ENCODE measurements around the gene ZNF385B. TPM values are rescaled to one million over a fixed set of nuclear protein-coding genes. Genes with fewer than 3 reads are reported as not detected.

Gene ZNF385B
- total and polyA plus RNA-seq, 10 of the 15 experiments (the other 5 are each of a cell fraction or from before 2014, with no cell fraction given) = not detected

DNA sequence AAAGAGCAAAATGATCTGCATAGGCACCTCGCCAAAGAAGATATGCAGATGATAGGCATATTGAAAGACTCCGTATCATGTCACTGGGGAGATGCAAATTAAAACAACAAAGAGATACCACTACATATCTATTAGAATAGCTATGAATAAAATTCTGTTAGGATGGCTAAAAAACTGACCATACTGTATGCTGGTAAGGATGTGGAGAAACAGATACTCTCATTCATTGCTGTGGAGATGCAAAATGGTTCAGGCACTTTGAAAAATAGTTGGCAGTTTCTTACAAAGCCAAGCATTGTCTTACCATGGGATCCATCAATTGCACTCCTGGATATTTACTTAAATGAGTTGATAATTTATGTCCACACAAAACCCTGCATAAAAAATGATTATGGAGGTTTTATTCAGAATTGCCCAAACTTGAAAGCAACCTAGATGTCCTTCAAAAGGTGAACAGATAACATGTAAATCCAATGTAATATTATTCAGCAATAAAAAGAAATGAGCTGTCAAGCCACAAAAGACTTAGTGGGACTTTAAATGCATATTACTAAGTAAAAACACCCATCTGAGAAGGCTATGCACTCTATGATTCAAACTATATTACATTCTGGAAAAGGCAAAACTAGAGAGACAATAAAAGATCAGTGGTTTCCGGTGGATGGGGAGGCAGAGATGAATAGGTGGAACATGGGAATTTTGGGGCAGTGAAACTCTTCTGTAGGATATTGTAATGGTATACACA is 31.2 kb downstream of the ZNF385B start (continued):
- no peak for TF ChIP-seq CEBPB (IDR thresholded peaks at IDR 0.05; ENCODE audit: borderline replicate concordance in 1 of 2, low read depth in 2 of 2, low read length in 2 of 2)
- TF ChIP-seq EP300 (IDR thresholded peaks at IDR 0.05; ENCODE audit: borderline replicate concordance in 1 of 2, control insufficient read depth in 1 of 2, low read depth in 2 of 2, low read length in 2 of 2) = no peak
- TF ChIP-seq SMC3 (IDR thresholded peaks at IDR 0.05; ENCODE audit: borderline replicate concordance, low read length) = no peak

DNA sequence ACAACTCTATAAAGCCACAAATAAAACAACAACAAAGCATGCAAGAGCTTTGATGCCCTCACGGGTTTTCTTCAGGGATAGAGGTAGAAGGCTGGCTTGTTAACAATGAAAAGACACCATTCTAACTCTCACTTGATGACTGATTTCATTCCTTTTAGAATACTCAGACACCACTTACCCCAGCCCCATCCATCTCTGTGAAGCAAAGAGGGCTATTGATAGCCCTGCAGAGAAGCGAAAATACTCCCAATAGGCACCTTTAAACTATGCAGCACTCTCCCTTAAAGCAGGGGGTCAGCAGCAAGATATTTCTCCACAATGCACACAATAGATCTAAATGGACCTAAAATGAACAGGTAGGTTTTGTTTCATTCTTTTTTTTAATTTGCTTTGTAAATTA is 35.1 kb downstream of the ZNF385B start:
- TF ChIP-seq PAX8 (IDR thresholded peaks at IDR 0.05) (no peak), GATAD2B (conservative IDR thresholded peaks at IDR 0.05; ENCODE audit: low read depth) (no peak), SRF (IDR thresholded peaks at IDR 0.05; ENCODE audit: low read depth in 2 of 2, low read length in 2 of 2) (no peak)
- 0% methylated on average over 2 of the region's 2 CpGs for WGBS (ENCODE audit: insufficient coverage, insufficient replicate concordance, low lambda C conversion rate, missing lambda C conversion rate)
- intact Hi-C loops (cut with micrococcal nuclease; ENCODE audit: unreplicated experiment) (no loop called here), in situ Hi-C loops (cut with MboI) (no loop called here)
- H2AFZ ChIP-seq (ENCODE audit: control insufficient read depth, low read depth, low read length) = no peak overlapping the region
- POLR2A ChIA-PET = no interaction called here
- BruUV-seq (replicated peaks) = no TSS peak
- H3K4me1 ChIP-seq (ENCODE audit: control insufficient read depth, insufficient read depth, low read length) = no peaks in the 10 kb centered on the region
- H3K9ac ChIP-seq (ENCODE audit: control insufficient read depth, insufficient read depth, low read length) = no peak overlapping the region
- H3K9me3 ChIP-seq (replicated peaks; ENCODE audit: control insufficient read depth, insufficient read depth, low read length) = no peaks in the 10 kb centered on the region
- no peaks in the 10 kb centered on the region for H3K36me3 ChIP-seq (ENCODE audit: control insufficient read depth in 2 of 2, insufficient read depth in 2 of 2, low read length in 1 of 2)
- no peak overlapping the region for H3K4me3 ChIP-seq
- no peaks in the 10 kb centered on the region for H3K79me2 ChIP-seq (ENCODE audit: control insufficient read depth, insufficient read depth, low read length)
- SMC1A ChIA-PET (ENCODE audit: uncharacterized antibody, unreplicated experiment) = interaction anchor here (0.8 kb wide), 1 partner anchor 9 kb away, joined by 3 read pairs; no protein-coding TSS in a partner anchor
- no peak overlapping the region for H3K4me2 ChIP-seq (ENCODE audit: control insufficient read depth, insufficient read depth)
- DNase-seq (ENCODE audit: low read depth, low spot score) (no peak), FAIRE-seq (no peak), ATAC-seq (no peak; the same call in 2 of the 3 replicates)
- H3K27ac ChIP-seq (ENCODE audit: control insufficient read depth, insufficient read depth) = no peak overlapping the region
- RAD21 ChIA-PET (ENCODE audit: unreplicated experiment) = no interaction called here
- CTCF ChIA-PET = no interaction called here
- H3K27me3 ChIP-seq (replicated peaks in 1 of 2; ENCODE audit: control insufficient read depth in 2 of 2, insufficient read depth in 2 of 2, low read length in 1 of 2) = no peaks in the 10 kb centered on the region; a peak in 1 of 4 replicates
- no peaks in the 10 kb centered on the region for H4K20me1 ChIP-seq (ENCODE audit: control insufficient read depth, insufficient read depth)
